Tibial artery (tissue), 4 donors: Measurements from ENCODE around the gene TMEM127.
A peak's percentile ranks its signal among the peaks of the same experiment; 100 is the strongest.
"Not testable (repeated sequence)": the region's sequence is repeated elsewhere in the genome, so short reads cannot be mapped to it uniquely, and the experiment has no call there.

ENCODE experiments used
- DNase-seq, 2 donors: peaks; one replicate each; pipeline ENCODE4 v3.0.0-alpha.2; 2019
- H3K27ac ChIP-seq, 2 donors: fragments of 200-600 bp; sonication (generic) in 1 of 2; 1 replicate in 1 of 2; 2 replicates in 1 of 2; pipeline ENCODE4 v1.5.1; 2018 to 2019; ENCODE audit warnings: mild to moderate bottlenecking in 1 of 2
- H3K27me3 ChIP-seq, 2 donors: fragments of 200-600 bp; sonication (generic) in 1 of 2; one replicate each; pipeline versions ENCODE4 v1.5.1 to v1.6.0; 2016 to 2019
- H3K36me3 ChIP-seq, 3 donors: fragments of 200-600 bp; sonication (generic) in 2 of 3; one replicate each; pipeline ENCODE4 v1.5.1; 2016 to 2019; ENCODE audit warnings: mild to moderate bottlenecking in 2 of 3
- H3K4me1 ChIP-seq, 4 donors: fragments of 200-600 bp; sonication (generic) in 2 of 4; 1 replicate in 3 of 4; 2 replicates in 1 of 4; pipeline ENCODE4 v1.5.1; 2016 to 2019
- H3K4me3 ChIP-seq, 2 donors: fragments of 200-600 bp; sonication (generic) in 1 of 2; 1 replicate in 1 of 2; 2 replicates in 1 of 2; pipeline ENCODE4 v1.5.1; 2018 to 2019; ENCODE audit warnings: mild to moderate bottlenecking in 2 of 2
- H3K9me3 ChIP-seq, 3 donors: fragments of 200-600 bp; sonication (generic) in 1 of 3; one replicate each; pipeline ENCODE4 v1.5.1; 2016 to 2019
- CTCF ChIP-seq, 2 experiments: fragments of 200-600 bp in 1 of 2; fragments of 450-650 bp in 1 of 2; IDR thresholded peaks; one replicate each; pipeline ENCODE4 v1.5.1; 2017 to 2019; ENCODE audit warnings: antibody characterized with exemption in 2 of 2, mild to moderate bottlenecking in 1 of 2, moderate library complexity in 1 of 2
- intact Hi-C: fragments of 100-400 bp; cut with DNase I; formaldehyde crosslinking; loops from one replicate; pipeline ENCODE4 v1.15.0; 2023; ENCODE audit warnings: low total_unique reads

TMEM127 gene

GRCh38 chr2:96231316-96231715, 34.5 kb downstream of the TMEM127 start:
- Histone ChIP-seq H3K36me3 (no peaks in the 10 kb centered on the region), H3K9me3 (no peaks in the 10 kb centered on the region), H3K4me3 (no peak overlapping the region), H3K27ac (no peak overlapping the region), H3K4me1 (no peaks in the 10 kb centered on the region), H3K27me3 (no peaks in the 10 kb centered on the region)
- DNase-seq: peak in 1 of 2 donors; percentile 20
- intact Hi-C loops: no loop called here
- no peak for TF ChIP-seq CTCF (IDR thresholded peaks at IDR 0.05)

GRCh38 chr2:96225016-96225533, 40.7 kb downstream of the TMEM127 start:
- DNase-seq: no peak
- Histone ChIP-seq H3K27ac (no peak overlapping the region), H3K4me1 (no peaks in the 10 kb centered on the region), H3K9me3 (no peaks in the 10 kb centered on the region), H3K27me3 (no peaks in the 10 kb centered on the region), H3K36me3 (no peaks in the 10 kb centered on the region), H3K4me3 (no peak overlapping the region)
- intact Hi-C loops: no loop called here
- no peak for TF ChIP-seq CTCF (IDR thresholded peaks at IDR 0.05)

- H3K9me3 ChIP-seq, DNase-seq, H3K36me3 ChIP-seq, H3K27me3 ChIP-seq, H3K4me3 ChIP-seq, H3K4me1 ChIP-seq, intact Hi-C loops, H3K27ac ChIP-seq: not testable (repeated sequence)
Measured at GRCh38 chr2:96221106-96221505, 44.7 kb downstream of the TMEM127 start.

GRCh38 chr2:96219959-96220358, 45.8 kb downstream of the TMEM127 start:
- DNase-seq, H3K4me1 ChIP-seq, H3K27me3 ChIP-seq, H3K36me3 ChIP-seq, H3K27ac ChIP-seq, H3K9me3 ChIP-seq, H3K4me3 ChIP-seq, intact Hi-C loops: not testable (repeated sequence)

GRCh38 chr2:96218508-96219131, 47.2 kb downstream of the TMEM127 start:
- Histone ChIP-seq H3K4me3 (no peak overlapping the region), H3K36me3 (no peaks in the 10 kb centered on the region), H3K27ac (no peak overlapping the region), H3K9me3 (no peaks in the 10 kb centered on the region), H3K27me3 (no peaks in the 10 kb centered on the region), H3K4me1 (no peaks in the 10 kb centered on the region)
- DNase-seq: no peak
- no peak for TF ChIP-seq CTCF (IDR thresholded peaks at IDR 0.05)
- intact Hi-C loops: no loop called here

- intact Hi-C loops: no loop called here
Measured at GRCh38 chr2:96214554-96214953, 51.2 kb downstream of the TMEM127 start.

More at GRCh38 chr2:96214554-96214953, 51.2 kb downstream of the TMEM127 start:
- no peak for TF ChIP-seq CTCF (IDR thresholded peaks at IDR 0.05)
- no peaks in the 10 kb centered on the region for H3K27me3 ChIP-seq
- no peaks in the 10 kb centered on the region for H3K36me3 ChIP-seq
- no peak overlapping the region for H3K4me3 ChIP-seq
- no peak for DNase-seq
- H3K9me3 ChIP-seq: no peaks in the 10 kb centered on the region
- peaks cover 0 to 5% (median 1%) of the 10 kb centered on the region in 4 donors for H3K4me1 ChIP-seq
- no peak overlapping the region for H3K27ac ChIP-seq
